ENCODE data around the gene KCNJ16.

DNA sequence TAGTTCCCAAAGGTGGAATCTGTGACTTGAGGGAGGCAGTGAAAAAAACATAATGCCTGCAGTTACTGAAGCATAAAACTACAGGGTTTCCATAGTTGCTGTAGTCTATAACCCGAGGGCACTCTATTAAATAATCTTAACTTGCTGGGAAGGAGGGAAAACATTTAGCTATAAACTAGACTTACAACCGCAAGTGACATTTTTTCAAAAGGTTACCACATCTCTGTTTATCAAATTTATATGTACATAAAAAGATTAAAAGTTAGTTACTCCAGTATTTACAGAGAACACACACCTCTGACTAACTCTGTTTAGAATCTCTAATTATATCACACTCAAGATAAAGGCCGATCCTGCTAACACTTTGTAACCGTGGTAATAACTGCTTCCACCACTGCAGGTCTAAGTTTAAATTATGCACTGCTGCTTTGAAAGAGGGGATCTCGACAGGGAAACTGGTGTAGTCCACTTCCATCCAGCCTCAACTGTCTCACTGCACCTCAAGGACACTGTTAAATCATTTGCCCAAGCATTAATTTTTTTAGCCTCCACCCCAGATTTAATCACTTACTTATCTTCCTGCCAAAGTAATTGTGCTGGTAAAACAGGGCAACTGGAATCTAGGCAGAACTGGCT is 14.6 kb downstream of the KCNJ16 start:
- TF ChIP-seq, protein P1, sequence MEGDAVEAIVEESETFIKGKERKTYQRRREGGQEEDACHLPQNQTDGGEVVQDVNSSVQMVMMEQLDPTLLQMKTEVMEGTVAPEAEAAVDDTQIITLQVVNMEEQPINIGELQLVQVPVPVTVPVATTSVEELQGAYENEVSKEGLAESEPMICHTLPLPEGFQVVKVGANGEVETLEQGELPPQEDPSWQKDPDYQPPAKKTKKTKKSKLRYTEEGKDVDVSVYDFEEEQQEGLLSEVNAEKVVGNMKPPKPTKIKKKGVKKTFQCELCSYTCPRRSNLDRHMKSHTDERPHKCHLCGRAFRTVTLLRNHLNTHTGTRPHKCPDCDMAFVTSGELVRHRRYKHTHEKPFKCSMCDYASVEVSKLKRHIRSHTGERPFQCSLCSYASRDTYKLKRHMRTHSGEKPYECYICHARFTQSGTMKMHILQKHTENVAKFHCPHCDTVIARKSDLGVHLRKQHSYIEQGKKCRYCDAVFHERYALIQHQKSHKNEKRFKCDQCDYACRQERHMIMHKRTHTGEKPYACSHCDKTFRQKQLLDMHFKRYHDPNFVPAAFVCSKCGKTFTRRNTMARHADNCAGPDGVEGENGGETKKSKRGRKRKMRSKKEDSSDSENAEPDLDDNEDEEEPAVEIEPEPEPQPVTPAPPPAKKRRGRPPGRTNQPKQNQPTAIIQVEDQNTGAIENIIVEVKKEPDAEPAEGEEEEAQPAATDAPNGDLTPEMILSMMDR (IDR thresholded peaks at IDR 0.05) = no peak
- TF ChIP-seq POLR2A (IDR thresholded peaks at IDR 0.05) = no peak
